Fibroblast of gingiva (primary cell): ENCODE data around the gene TMEM50B.
"Not testable (repeated sequence)": the region's sequence is repeated elsewhere in the genome, so short reads cannot be mapped to it uniquely, and the experiment has no call there.

ENCODE experiments used
- DNase-seq: peaks from one replicate; pipeline ENCODE4 v3.0.0-alpha.2; 2011; ENCODE audit warnings: low read depth

Gene TMEM50B

DNA sequence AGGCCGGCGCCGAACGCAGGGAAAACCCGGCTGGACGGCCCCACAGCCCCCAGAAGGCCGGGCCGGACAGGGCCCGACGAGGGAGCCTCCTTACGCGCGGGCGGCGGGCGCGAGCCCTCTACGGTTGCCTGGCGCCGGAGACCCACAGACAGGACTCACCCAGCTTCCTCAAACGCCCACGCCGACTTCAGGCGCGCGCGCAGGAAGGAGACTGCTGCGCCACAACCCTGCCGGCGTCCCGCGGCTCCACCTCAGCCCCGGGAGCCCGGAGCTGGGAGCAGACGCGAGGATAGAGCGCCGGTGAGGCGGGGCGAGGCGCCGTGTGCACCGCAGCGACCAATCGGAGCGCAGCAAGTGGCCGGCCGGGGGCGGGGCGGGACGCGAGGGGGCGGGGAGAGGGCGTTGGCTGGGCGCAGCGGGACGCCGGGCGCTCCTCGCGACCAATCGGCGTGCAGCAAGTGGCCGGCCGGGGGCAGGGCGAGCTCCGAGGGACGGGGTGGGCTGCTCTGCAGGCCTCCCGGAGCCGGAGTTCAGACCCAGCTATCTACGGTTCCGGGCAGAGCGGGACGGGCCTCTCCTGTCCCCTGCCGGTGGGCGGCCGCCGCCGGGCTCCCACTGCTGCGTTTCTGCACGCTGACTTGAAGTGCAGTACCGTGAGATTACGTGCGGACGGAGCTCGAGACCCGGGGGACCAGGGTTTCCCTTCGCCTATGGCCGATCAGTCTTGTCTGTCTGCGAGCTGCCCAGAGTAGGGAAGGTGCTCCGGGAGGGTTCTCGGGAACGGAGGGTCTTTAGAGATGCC lies at the start of gene TMEM50B:
TSS of gene TMEM50B (minus strand) at position 296 of the 802 bp plus-strand sequence. CDS start 11,089 bp downstream, outside the sequence.
- DNase-seq, result peak; percentile 96

DNA sequence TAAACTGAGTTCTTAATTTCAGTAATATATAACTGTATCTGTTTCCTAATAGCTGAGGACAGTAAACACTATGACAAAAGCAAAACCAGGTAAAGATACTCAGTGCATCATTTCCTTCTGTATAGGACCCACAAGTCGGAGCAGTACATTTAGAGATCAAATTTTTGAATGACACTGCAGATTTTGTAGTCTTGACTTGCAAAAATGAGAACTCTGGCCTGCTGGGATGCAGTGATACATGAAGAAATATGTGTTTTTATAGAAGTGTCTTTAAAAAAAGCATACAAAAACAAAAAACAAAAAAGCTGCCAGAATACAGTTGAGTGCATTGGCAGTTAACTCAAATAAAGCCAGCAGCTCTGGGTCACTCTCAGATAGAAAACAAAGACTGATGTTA lies 43.2 kb upstream of the TMEM50B start:
- DNase-seq, result no peak

DNA sequence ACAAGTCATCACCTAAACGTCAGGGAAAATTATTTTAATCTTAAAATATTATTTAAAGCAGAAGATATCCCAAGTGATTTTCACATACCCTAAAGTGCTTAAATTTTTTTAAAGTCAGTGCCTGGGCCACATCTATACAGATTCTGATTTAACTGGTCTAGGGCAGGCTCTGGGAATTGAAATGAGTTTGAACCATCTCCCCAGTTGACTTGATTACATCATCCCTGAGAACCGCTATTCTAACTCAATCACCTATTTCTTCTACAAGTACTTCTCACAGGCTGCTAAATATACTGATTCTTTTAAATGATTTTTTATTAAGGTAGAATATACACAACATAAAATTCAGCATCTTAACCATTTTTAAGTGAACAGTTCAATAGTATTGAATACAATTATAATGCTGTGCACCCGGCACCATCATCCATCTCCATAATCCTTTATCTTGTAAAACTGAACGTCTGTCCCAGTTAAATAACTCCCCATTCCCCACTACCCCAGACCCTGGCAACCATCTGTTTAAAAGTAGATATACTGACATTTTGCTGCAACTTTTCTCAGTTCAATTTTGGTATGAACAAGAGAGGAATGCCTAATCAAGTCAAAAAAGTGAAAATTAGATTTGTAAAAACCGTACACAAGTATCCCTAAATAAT lies 42.7 kb upstream of the TMEM50B start:
- no peak for DNase-seq

GRCh38 chr21:33518899-33519298 lies 39.1 kb upstream of the TMEM50B start:
- no peak for DNase-seq

DNA sequence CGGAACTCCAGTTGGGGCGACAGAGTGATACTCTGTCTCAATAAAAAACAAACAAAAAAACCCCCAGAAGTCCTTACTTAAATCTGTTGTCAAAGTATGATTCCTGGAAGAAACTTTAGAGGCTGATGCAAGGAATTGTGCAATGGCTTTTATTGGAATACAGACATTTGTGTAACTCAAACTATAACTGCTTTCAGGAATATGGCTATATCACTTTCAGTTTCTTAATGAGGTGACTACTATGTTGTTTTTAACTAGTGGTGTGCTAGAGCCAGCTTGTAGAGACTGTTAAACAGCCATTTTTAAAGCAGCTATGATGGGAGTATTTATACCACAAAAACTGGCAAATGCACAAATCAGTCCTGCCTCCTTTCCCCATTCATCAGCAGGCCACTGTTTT lies 34.5 kb upstream of the TMEM50B start:
- peak; percentile 82 for DNase-seq

- no peak for DNase-seq
Measured at GRCh38 chr21:33512481-33512880, 32.7 kb upstream of the TMEM50B start.

DNA sequence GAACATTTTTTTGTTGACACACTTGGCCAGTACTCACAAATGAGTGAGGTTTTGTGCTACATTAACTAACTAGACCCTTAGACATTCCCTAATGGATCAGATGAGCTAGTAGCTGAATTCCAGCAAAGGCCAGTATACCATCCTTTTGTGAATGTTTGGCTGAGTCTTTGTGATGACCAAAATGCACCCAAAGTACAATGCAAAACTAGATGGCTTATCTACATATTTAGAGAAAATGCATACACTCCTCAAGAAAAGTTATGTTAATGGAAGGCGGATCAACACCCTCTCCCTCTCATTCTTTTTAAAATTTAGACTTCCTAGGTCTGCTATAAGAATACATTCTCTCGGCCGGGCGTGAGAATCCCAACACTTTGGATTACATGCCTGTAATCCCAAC lies 31.9 kb upstream of the TMEM50B start:
- DNase-seq, result no peak

GRCh38 chr21:33510826-33511225 lies 31.1 kb upstream of the TMEM50B start:
- DNase-seq, result no peak

GRCh38 chr21:33507003-33507402 lies 27.2 kb upstream of the TMEM50B start:
- DNase-seq, result not testable (repeated sequence)

DNA sequence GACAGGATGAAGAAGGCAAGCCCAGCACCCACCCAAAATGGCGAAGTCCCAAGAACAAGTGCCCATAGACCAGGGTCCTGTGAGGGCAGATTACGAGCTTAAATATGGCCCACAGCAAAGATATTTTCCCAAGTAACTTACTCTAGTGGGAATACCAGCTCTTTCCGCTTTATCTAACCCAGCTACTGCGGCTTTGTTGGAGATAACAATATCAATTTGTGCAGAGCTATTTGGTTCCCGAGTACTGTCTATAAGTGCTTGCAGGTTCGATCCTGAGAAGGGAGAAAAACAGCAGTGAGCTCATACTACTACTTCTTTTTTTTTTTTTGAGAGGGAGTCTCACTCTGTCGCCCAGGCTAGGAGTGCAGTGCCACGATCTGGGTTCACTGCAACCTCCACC lies 26.1 kb upstream of the TMEM50B start:
- no peak for DNase-seq

DNA sequence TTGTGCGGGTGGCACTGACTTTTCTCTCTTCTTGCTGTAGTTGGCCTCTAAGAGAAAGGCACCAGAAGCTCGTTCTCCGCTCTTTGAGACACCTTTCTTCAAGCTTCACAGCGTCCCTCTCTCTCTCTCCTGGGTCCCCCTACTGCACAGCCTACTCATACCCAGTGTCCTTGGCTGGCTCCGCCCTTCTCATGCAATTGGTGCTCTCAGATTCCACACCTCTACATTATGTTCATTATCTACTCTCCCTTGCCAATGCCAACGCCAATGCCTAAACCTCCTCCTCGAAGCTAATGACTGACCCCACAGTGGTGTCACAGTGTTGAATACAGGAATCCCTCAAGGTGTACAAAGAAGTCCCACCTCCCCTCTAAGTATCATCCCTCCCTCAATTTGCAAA lies 16.6 kb upstream of the TMEM50B start:
- DNase-seq, result no peak

- no peak for DNase-seq
Measured at GRCh38 chr21:33495743-33496142, 16.0 kb upstream of the TMEM50B start.

- no peak for DNase-seq
Measured at GRCh38 chr21:33493756-33494155, 14.0 kb upstream of the TMEM50B start.

DNA sequence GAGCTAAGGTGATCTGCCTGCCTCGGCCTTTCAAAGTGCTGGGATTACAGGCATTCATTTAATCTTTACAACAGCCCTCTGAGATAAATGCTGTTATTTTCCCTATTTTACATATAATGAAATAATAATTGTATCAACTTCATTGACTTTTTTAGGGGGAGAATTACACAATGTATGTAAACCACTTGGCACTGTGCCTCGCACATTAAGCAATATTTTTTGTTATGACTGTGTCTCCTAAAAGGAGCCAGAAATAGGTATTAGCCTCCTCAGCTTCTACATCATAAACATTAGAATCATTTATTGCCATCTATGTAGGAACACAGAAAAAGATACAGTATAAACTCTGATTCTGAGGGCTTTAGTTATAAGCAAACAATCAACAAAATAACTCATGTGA lies 12.8 kb upstream of the TMEM50B start:
- peak; percentile 45 for DNase-seq

DNA sequence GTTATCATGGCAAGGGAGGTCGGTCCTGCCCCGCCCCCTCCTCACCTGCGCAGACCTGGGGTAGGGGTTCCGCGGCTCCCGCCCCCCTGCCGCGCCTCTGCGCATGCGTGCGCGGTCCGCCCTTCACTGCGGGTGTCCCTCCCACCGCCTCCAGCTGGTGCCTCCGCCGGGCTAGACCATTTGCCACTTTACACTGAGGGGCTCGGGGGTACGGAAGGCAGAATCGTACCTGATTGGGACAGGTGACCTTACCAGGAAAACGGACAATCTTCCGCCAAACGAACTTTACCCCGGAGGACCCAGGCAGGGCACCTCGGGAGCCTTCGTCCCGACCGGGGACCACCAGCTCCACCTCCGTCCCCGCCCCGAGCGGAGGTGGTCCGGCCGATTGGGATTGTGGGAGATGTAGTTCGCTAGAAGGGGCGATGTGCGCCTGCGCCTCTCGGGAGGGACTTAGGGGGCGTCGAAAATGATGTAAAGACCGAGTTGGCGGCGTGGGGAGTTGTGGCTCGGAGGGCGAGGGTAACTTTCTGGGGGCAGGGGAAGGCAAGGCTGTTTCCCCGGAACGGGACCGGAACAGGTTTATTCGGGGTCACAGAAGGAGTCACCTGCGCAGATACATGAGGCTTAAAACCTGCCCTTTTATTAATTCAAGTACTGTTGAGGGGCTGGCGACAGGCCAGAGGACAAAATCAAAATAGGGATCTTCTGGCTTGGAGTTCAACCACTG lies 11.8 kb upstream of the TMEM50B start, which contains the start of gene DNAJC28:
TSS of gene DNAJC28 (minus strand) at position 344 of the 730 bp plus-strand sequence. CDS start 2,323 bp downstream, outside the sequence.
- DNase-seq, result peak; percentile 86

GRCh38 chr21:33490991-33491372 lies 11.2 kb upstream of the TMEM50B start:
- no peak for DNase-seq

GRCh38 chr21:33488936-33489335 lies 9.2 kb upstream of the TMEM50B start:
- DNase-seq, result no peak

DNA sequence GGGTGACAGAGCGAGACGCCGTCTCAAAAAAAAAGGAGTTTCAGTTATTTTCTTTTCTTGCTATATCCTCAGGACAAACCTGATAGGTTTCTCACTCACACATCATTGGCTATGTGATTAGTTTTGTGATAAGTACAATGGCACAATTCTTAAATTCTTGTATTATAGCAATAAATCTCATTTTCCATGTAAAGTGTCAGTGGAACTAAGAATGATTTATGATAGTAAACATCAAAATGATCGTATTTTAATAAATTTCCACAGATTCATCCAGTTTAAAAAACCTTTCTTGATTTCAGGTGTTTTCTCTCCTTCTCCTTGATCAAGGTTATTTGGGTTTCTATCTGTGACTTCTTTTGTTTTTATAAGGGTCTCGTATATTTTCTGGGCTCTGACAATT lies 8.2 kb upstream of the TMEM50B start:
- no peak for DNase-seq

- no peak for DNase-seq
Measured at GRCh38 chr21:33481314-33481943, 1.7 kb upstream of the TMEM50B start.

DNA sequence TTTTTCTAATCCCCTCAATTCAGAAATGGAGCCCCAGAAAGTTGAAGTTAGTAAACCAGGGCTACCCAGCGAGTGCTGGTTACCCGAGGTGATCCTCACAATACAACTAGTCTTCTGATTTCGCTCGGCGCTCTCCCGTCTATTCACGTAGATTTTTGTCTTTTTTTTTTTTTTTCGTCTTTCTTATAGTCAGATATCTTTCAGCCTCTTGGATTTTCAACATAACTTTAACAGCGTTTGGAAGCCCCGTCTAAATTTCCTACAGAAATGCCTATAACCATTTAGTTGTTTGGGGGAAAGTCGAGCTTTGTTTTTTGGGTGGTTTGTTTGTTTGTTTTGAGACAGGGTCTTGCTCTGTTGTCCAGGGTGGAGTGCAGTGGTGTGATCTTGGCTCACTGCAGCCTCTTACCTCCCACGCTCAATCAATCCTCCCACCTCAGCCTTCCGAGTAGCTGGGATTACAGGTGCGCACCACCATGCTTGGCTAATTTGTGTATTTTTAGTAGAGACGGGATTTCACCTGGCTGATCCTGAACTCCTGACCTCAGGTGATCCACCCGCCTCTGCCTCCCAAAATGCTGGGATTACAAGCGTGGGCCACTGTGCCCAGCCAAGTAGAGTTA lies 818 bp upstream of the TMEM50B start:
- DNase-seq, result no peak

- DNase-seq, result peak; percentile 26
Measured at GRCh38 chr21:33478935-33479678, 667 bp downstream of the TMEM50B start.
